8988T (cell line): ENCODE results near the gene EIF4A3.

ENCODE experiments used
- DNase-seq: peaks from one replicate; pipeline ENCODE4 v3.0.0; 2011

Gene EIF4A3

DNA sequence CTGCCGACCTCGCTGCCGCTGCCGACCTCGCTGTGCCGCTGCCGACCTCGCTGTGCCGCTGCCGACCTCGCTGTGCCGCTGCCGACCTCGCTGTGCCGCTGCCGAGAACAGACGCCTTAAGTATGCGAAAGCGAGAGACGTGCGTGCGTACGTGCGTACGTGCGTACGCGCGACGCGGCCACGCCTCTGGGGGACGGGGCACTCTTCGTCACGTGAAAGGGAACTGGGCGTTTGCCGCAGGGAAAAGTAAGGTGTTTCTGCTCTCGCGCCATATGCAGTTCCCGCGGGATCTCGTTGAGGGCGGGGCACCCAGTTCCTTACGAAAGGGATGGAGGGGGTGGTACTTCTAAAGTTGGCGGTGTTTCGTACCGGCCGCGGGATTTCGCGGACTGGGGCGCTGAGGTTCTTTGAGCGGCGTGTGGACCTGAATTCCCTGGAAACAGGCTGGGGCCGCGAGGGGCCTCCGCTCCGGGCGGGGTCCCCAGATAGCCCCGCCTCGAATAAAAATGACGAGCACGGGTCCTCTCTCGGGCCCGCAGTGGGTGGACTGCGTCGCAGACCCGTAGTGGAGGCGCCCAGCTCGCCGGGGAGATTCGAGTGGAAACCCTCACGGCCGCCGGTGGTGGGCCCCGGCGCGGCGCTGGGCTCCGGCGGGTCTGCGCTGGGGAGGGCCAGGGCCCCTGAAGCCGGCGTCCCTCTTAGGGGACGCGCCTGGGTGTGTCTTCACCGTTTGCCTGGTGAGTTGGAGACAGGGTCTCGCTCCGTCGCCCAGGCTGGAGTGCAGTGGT is at the start of gene EIF4A3:
Gene EIF4A3 (minus strand): TSS at position 94 of the 788 bp plus-strand sequence. CDS start 167 bp downstream, outside the sequence.
- peak; percentile 82 for DNase-seq

DNA sequence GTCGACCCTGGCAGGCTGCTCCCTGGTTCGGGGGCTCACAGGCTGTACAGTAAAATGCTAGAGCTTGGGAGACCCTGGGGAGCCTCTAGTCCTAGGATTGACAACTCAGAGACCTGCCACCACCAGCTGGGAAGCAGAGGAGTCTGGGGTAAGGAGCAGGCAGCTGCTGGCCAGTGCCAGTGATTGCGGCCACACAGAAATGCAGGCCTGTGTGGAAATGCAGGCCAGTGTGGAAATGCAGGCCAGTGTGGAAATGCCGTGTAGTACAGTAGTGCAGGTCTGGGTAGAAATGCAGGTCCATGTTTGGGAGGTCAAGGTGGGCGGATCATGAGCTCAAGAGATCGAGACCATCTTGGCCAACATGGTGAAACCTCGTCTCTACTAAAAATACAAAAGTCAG is 49.7 kb upstream of the EIF4A3 start:
- no peak for DNase-seq

DNA sequence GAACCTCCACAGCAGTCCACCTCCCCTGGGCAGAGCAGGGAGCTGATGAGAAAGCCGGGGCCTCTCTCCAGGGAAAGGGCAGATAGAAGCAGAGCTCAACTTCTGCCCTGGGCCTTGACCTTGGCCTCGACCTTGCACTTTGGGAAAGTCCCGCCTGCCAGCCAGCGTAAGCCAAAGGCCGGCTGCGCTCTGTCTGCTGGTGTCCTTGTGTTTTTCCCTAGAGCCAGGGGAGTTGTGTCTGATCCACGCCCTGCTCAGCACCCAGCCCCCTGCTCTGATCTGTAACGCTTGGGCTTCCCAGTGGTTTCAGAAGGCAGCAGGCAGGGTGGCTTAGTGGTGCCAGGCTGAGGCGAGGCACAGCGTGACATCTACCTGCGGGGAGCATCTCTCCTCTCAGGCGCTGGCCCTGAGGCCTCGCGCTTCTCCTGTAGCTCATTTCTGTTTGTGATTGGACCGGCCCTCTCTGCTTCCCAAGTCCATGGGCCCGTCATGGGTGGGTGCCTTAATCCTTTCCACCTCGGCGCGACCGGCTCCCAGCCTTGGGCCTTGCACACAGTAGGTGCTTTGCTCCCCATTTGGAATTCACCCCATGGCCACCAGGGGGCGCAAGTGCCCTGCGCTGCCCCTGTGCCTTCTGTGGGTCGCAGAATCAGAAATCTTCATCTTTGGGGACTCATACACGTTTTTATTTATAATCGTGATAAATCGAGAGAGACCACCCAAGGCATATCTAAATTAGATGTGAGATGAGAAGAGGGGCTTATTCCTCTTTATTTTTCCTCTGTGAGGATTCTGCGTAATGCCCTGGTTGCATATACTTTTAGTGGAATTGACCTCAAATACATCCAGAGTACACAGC is 49.0 kb upstream of the EIF4A3 start:
- no peak for DNase-seq

DNA sequence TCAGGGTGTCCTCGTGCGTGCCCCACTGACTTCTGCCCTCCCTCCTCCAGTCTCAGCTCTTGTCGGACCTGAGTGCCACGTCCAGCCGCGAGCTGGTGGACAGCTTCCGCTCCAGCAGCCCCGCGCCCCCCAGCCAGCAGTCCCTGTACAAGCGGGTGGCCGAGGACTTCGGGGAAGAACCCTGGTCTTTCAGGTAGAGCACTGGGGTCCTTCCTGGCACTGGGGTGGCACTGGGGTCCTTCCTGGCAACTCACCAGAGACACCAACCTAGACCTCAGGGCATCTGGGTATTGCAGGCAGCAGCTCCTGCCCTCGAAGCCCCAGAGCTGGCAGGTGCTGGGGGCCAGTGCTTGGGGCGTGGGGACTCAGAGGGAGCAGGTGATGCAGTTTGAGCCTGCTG is 48.2 kb upstream of the EIF4A3 start:
- DNase-seq: no peak

DNA sequence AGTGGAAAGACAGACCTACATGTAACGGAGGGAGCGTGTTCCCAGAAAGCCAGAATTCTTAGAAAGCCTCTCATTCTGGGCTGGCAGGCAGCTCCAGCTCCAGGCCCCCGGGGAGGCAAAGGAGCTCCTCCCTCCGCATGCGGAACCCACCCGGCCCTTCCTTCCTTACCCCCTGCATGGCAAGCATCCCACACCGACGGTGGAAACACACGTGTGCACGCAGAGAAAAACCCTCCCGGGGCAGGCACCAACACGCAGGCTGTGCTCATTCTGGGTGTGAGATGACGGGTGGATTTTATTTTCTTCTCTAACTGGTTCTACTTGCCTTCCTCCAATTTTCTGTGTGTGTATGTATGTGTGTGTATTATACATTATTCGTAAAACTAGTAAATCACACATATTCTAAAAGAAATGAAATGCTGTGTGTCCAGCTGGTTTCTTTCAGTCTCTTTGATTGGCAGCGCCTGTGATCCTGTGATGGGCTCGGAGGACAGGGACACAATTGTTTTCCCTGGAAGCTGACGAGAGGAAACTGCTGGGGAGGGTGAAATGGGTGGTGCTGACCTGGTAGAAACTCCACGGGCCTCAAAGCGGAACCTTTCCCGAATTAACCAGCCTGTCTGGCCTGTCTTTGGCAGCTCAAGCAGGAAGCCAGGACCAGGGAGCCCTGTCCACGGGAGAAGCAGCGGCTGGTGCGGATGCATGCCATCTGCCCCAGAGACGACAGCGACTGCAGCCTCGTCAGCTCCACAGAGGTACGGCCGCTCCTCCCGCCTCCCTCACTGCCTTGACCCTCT is 45.1 kb upstream of the EIF4A3 start:
- DNase-seq: no peak

DNA sequence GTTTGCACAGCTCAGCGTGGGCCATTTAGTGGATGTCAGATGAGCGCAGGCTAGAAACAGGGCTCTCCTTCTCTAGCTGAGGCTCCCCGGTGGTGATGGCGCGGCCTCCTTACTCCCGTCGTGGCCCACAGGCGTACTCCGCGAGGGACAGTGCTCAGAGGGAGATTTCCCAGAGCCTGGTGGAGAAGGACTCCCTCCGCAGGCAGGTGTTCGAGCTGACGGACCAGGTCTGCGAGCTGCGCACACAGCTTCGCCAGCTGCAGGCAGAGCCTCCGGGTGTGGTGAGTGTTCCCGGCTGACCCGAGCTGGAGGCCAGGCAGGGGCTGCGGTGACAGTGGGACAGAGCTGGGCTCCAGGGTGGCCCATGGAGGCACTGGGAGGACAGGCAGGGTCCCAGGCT is 44.3 kb upstream of the EIF4A3 start:
- DNase-seq: no peak

DNA sequence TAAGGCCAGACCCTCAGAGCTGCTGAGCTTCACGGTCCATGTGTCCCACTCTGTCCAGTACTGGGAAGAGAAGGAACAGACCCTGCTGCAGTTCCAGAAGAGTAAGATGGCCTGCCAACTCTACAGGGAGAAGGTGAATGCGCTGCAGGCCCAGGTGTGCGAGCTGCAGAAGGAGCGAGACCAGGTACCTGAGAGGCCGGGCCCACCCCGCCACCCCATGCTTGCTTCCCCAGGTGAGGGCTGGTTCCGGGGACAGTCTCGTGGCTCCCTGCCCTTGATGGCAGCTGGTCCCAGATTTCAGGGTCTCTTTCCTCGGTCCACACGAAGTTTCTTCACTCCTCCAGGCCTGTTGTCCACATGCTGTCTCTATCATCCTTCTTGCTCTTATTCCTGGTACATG is 43.8 kb upstream of the EIF4A3 start:
- DNase-seq: no peak

DNA sequence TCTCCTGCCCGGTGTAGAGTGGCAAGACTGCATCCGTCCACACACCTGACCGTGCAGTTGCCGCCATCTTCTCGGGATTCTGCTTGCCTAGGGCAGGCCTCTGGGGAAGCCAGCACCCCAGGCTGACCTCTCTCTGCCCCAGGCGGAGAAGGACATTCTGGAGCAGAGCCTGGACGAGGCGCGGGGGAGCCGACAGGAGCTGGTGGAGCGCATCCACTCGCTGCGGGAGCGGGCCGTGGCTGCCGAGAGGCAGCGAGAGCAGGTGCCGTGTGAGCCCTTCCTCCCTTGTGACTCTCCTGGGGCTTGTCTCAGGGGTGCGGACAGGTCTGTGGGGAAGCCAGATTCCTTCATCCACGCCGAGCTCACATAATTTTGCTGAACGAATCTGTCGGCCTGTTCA is 42.7 kb upstream of the EIF4A3 start:
- DNase-seq: no peak

DNA sequence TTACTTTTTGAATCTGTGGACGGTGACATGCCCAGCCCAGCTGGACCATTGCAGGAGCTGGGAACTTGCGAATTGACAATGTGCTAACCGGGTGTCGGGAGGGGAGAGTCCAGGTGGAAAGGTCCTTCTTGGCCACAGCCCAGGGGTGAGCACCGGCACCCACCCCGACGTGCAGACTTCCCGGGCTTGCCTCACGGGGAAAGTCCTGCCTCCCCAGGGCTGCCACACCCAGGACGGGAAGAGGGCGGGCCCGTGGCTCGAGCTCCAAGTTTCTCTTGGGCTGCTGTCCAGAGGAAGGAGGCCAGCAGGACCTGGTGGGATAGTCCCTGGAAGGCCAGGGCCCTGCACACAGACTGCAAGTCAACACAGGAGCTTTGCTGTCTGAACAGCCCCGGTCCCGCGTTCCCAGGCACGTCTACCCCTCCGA is 40.6 kb upstream of the EIF4A3 start:
- DNase-seq: peak; percentile 41

DNA sequence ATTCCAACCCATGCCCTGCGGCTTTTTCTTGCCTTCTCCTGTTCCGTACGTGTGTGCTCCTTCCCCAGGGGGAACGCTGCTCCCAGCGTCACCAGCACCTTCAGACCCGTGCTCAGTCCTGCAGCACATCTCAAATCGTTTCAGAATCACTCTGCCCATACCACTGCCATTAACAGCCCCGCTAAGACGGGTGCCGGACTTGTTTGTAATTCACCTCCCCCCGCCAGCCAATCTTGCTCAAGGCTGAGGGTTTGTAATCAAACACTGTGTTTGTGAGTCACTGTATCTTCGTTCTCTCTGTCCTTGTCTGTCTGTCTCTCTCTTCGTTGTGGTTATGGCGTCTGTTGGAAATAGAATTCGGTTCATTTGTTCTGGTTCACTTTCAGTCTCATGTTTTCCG is 40.2 kb upstream of the EIF4A3 start:
- no peak for DNase-seq

DNA sequence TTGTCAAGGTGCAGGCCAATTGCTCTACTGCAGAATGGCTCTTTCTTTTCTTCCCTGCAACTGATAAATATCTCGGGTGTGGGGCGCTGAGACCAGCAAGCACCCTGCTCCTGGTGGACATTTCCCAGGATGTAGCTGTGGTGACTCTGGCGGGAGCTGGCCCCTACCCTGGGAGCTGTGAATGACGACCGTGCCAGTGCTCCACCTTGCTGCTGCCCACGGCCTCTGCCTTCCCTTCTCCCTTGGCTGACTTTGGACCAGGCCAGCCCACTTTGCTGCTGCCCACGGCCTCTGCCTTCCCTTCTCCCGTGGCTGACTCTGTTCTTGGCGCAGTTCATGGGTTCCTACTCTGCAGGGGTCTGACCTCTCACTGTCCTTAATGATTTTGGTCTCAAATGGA is 39.0 kb upstream of the EIF4A3 start:
- DNase-seq: no peak

DNA sequence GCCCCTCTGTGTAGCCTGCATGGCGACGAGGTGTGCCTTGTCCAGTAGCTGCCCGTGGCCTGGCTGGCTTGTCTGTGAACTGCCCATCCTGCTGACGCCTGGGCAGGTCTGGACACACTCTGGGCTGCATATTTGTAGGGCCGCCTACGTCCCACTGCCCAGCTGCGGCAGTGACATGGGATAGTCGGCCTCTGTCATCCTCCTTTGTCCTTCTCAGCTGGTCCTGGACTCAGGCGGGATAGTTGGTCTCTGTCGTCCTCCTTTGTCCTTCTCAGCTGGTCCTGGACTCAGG is 37.4 kb upstream of the EIF4A3 start:
- DNase-seq: no peak

DNA sequence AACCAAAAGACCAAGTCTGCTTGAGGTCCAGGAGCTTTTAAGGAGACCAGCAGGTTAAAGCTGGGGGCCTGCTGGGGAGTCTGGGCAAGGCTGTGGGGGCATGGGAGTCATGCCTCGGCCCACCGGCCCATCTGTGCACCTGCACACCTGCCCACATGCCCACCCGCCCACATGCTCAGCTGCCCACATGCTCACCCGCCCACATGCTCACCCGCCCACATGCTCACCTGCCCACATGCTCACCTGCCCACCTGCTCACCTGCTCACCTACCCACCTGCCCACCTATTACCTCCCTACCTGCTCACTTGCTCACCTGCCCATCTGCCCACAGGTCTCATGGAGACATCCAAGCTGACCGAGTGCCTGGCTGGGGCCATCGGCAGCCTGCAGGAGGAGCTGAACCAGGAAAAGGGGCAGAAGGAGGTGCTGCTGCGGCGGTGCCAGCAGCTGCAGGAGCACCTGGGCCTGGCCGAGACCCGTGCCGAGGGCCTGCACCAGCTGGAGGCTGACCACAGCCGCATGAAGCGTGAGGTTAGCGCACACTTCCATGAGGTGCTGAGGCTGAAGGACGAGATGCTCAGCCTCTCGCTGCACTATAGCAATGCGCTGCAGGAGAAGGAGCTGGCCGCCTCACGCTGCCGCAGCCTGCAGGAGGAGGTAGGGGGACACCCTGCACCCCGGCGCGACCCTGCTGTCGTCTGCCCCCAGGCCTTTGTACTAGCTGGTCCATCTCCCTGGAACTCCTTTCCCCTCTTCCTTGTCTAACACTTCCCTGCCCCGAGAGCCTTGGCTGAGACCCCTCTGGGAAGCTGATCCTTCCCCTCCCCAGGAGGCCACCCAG is 36.9 kb upstream of the EIF4A3 start:
- no peak for DNase-seq

DNA sequence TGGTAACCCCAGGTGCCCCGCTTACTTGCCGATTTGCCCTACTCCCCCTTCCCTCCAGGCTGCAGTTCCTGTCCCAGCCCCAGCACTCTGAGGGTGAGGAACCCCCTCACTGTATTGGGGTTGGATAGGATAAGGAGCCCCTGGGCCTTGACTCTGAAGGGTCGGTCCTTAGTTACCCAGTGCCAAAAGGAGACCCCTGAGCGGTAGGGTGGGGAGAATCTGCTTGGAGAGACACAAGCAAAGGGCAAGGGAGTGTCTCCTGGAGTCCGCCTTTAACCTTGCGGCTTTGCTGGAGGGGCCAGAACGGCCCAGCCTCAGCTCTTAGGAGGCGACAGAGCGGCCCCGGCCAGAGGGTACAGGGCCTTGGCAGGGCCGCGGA is 35.9 kb upstream of the EIF4A3 start:
- no peak for DNase-seq

DNA sequence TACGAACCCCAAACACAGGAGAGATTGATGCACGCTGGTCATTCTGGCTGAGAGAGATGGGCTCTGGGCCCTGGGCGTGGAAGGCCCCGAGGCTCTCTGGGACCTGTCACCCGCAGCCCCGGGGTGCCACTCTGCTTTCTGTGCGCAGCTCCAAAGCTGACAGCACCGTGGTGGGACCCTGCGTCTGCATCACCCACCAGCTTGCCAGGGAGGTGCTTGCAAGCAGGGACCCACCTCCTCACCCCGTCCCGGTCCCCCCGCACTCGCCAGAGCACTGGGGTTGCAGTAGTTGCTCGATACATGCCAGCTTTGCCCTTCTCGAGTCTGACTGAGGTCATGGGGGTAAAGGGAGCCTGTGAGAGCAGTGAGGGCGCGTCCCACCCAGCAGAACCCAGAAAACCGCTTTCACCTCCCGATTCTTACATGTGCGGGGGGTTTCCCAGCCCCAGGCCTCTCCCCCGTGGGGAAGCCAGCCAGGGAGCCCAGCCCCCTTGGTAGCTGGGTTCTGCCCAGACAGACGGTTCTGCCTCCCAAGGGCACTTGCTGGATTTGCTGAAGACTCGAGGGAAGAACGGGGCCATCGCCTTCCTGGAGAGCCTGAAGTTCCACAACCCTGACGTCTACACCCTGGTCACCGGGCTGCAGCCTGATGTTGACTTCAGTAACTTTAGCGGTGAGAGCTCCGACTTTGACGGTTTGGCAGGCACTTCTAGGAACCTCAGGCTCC is 35.4 kb upstream of the EIF4A3 start:
- DNase-seq: no peak

DNA sequence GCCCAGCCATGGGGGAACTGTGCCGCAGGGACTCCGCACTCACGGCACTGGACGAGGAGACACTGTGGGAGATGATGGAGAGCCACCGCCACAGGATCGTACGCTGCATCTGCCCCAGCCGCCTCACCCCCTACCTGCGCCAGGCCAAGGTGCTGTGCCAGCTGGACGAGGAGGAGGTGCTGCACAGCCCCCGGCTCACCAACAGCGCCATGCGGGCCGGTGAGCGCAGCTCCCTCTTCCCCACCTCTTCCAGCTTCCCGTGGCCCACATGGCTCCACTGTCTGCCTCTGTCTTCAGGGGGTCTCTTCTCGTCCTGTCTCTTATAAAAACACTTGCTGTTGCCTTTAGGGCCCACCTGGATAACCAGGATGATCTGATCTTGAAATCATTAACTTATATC is 34.5 kb upstream of the EIF4A3 start:
- no peak for DNase-seq

DNA sequence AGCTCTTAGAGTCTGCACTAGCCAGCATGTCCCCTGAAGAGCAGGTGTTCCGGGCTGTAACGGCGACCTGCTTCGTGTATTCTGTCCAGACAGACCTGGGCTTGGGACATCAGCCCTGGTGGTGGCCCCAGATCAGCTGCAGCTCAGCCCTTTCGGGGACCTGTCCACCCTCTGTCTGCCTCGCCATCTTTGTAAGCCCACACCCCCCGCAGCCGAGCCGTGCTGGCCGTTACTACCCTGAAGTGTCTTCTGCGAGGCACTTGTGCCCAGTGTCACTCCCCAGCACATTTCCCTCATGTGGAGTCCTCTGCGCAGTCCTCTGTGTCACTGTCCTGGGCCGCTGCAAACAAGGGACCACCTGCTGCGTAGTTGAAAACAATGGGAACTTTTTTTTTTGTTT is 33.3 kb upstream of the EIF4A3 start:
- DNase-seq: no peak

DNA sequence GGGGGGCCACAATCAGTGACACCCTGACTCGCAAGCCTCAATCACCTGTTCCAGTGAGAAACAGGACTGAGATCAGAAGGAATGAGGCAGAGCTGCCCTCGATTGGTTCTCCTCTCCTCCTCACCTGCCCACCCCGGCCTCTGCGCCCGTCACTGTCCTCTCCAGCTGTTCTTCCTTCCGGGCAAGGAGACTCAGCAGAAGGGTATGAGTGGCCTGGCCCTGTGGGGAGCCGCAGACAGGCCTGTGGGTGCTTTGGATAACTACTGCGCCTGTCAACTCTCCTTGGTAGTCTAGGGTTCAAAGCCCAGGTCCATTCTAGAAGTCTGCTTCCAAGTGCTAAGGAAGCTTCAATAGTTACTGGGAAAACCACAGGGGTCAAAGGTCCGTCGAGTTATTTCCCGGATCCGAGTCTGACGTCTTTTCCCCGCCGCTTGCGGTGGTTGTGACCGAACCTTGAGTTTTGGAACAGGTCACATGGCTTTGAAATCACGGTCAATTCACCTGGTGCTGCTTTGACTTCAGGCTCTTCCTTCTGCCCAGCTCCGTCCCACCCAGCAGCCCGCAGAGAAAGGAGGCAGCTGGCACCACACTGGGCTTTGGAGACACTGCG is 31.2 kb upstream of the EIF4A3 start:
- DNase-seq: no peak

DNA sequence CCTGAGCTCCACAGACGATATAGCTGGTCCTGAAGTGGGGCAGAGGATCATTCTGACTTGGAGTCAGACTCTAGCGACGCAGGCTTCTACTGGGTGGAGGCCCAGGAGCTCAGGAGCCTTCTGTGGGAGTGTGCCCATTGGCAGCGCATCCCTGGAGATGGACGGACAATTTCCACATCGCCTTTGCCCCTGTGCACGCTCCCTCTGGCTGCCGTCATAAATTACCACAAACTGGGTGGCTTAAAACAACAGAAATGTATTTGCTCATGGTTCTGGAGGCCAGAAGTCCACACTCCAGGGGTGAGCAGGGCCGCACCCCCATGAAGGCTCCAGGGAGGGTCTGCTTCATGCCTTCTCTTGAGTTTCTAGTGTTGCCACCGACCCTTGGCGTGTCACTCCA is 29.8 kb upstream of the EIF4A3 start:
- DNase-seq: no peak

DNA sequence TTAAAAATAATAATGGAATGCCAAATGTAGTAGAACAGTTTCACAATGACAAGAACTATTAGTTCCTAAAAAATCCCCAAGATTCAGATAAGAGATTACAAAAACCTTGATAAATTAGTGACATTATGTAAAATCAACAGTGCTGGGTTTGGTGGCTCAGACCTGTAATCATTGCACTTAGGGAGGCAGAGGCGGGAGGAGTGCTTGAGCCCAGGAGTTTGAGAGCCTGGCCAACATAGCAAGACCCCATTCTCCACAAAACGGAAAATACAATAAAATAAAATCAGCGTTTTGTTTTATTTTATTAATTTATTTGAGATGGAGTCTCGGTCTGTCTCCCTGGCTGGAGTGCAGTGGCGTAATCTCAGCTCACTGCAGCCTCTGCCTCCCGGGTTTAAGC is 27.0 kb upstream of the EIF4A3 start:
- no peak for DNase-seq

DNA sequence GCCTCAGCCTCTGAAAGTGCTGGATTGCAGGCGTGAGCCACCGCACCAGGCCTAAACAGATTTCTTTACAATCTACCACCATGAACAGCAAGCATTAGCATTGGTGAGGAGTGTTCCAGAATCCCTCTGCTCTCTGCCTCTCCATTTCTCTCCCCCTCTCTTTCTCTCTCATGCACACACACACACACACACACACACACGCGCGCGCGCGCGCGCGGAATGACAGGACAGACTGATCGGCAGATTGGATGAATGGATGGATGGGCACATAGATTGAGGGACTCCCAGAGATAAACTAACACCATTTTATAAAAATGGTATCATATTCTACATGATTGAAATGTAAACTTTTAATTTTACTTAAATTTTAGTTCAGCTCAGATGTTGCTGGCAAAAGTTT is 26.2 kb upstream of the EIF4A3 start:
- DNase-seq: no peak

DNA sequence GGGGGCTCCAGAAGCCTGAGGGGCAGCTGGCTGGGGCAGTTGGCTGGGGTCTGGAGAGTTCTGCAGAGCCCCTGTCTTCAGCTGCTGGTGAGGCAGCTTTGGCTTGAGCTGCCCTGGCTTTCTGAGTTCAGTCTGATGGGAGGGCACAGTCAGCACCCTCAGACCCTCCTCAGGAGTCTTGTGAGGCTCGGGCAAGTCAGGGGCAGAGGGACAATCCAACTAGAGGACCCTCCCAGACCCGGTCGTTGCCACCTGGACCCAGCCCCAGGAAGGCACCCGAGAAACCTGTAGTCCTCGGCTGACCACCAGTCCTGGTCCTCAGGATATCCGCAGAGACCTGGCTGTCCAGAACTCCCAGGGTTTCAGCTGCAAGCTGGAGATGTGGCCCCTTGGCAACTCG is 24.8 kb upstream of the EIF4A3 start:
- DNase-seq: no peak
